HT-29 (cell line): Measurements from ENCODE around the gene KLHL8. TPM values are rescaled to one million over a fixed set of nuclear protein-coding genes. Genes with fewer than 3 reads are reported as not detected.
A peak's percentile ranks its signal among the peaks of the same experiment; 100 is the strongest.

Experiments used
- DNase-seq: peaks from one replicate; pipeline ENCODE4 v3.0.0-alpha.2; 2015; ENCODE audit warnings: low spot score
- total RNA-seq: library from RNA; depleted of rRNA; stranded (reverse); fragments of >200 nt; shearing (Covaris generic); gene quantifications from 2 replicates; pipeline ENCODE4 v1.2.3, GENCODE V29; 2014; rRNA removed

KLHL8 gene
- total RNA-seq, 1 experiment from 2014 or later, result 3.5 TPM

GRCh38 chr4:87121341-87122065, 98.9 kb downstream of the KLHL8 start:
- DNase-seq, result no peak

- peak; percentile 90 for DNase-seq
Observed at GRCh38 chr4:87120411-87121162, 99.8 kb downstream of the KLHL8 start.

- no peak for DNase-seq
Observed at GRCh38 chr4:87120010-87120409, 100.4 kb downstream of the KLHL8 start.

GRCh38 chr4:87118826-87119225, 101.6 kb downstream of the KLHL8 start:
- DNase-seq, result no peak

- DNase-seq, result no peak
Observed at GRCh38 chr4:87118421-87118820, 102.0 kb downstream of the KLHL8 start.

GRCh38 chr4:87117732-87118075, 102.7 kb downstream of the KLHL8 start:
- DNase-seq, result no peak

GRCh38 chr4:87117051-87117731, 103.2 kb downstream of the KLHL8 start:
- no peak for DNase-seq

- DNase-seq, result no peak
Observed at GRCh38 chr4:87116231-87116630, 104.2 kb downstream of the KLHL8 start.

GRCh38 chr4:87114245-87115062, 106.0 kb downstream of the KLHL8 start:
- DNase-seq, result no peak

- no peak for DNase-seq
Observed at GRCh38 chr4:87112063-87112462, 108.4 kb downstream of the KLHL8 start.

Other genes starting within 250 kb of the KLHL8 start
- not detected in 2 replicates for gene HSD17B13, start 102.3 kb upstream of the KLHL8 start, total RNA-seq
- 10.4 and 13.1 TPM in 2 replicates for gene HSD17B11, start 170.6 kb upstream of the KLHL8 start, total RNA-seq
- gene NUDT9, start 202.0 kb upstream of the KLHL8 start, total RNA-seq, result 9.1 and 19.4 TPM in 2 replicates